GM18858 (cell line): ENCODE results near the gene UGT1A7.

ENCODE experiments used
- ATAC-seq: cut with Tn5 transposase; IDR thresholded peaks from one replicate; pipeline ENCODE4 v1.9.1; 2021; ENCODE audit not compliant: unreplicated experiment

The UGT1A7 gene

DNA sequence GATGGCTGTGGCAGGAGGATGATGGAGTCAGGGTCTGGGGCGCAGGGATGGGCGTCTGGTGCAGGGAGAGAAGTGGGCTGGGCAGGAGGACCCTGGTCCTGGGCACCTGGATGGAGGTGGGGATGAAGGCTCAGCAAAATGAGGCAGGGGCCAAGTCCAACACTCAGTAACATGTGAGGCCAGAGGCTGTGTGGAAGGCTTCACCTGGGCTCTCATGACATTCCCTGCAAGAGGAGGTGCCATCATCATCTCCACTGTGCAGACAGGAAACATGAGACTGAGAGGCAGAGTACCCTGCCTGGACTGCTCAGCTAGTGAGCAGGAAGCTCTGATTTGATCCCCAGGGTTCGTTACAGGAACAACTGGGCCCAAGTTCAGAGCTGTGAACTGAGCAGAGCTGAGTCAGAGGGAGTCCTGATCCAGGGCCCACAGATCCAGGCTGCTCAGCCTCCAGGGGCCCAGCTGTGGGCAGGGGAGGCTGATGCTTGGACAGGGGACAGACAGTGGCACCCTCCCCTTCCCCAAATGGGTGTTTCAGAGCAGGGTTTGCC lies 135.7 kb downstream of the UGT1A7 start:
- ATAC-seq: no peak

DNA sequence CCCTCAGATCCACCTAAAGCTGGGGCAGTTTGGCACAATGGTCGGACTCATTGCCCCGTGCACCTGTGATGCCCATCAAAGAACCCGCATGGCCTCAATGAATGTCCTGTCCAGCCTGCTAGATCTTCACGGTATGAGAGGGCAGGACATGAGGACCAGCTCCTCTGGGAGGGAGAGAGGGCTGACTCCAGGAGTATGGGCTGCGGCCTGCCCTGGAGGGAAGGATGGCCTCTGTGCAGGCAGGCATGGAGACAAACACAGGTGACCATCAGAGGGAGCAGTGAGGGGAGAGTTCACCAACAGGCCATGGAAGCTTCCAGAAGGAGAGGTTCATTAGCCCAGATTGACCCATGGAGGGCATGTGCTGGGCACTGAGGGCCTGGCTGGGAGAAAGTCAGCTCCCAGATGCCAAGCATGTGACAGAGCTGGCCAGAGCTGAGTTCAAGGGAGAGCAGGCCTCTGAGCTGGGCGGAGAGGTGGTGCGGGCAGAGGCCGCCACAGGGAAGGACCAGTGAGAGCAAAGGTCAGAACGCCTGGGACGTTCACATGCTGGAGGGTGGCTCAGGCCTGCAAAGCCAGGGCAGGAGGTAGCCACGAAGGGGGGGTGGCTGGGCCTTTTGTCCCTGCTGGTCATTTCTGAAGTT lies 136.4 kb downstream of the UGT1A7 start:
- ATAC-seq: no peak

DNA sequence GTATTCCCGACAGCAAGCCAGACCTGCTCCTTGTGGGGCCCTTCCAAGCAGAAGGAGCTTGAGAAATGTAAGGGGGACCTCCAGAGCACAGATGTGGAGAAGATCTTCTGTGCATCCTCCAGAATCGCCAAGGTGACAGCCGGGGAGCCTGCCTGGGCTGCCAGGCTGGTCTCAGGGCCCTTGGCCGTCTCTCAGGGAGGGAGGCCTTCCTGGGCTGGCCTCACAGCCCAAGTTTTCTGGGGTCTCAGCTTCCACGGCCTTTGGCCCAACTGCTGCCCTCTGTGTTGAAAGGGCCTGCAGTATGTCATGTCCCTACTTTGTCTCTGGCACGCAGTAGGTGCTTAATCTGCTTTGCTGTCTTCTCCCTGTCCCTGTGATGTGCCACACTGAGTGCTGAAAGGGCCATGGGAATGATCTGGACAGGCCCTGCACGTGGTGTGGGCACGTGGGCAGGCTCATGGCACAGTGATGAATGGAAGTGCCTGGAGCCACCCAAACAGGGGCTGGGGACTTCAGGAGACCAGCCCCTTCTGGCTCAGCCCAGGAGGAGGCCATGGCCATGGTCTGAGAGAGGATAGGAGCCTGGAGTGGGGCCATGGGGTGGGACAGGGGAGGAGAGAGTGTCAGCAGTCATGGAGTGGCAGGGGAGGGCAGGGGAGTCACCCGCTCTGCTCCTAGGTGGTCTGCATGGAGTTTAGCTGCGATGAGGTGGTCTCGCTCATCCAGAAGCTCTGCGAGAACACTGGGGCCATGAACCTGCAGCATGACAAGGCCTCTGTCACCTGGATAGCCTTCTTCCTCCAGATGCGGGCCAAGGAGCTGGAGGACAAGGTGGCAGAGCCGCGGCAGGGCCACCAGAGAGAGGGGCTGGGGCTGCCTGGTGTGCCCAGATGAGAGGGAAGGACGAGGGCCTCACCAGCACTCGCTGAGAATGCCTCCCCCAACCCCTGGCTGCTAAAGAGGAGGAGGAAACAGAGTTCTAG lies 137.2 kb downstream of the UGT1A7 start:
- no peak for ATAC-seq

DNA sequence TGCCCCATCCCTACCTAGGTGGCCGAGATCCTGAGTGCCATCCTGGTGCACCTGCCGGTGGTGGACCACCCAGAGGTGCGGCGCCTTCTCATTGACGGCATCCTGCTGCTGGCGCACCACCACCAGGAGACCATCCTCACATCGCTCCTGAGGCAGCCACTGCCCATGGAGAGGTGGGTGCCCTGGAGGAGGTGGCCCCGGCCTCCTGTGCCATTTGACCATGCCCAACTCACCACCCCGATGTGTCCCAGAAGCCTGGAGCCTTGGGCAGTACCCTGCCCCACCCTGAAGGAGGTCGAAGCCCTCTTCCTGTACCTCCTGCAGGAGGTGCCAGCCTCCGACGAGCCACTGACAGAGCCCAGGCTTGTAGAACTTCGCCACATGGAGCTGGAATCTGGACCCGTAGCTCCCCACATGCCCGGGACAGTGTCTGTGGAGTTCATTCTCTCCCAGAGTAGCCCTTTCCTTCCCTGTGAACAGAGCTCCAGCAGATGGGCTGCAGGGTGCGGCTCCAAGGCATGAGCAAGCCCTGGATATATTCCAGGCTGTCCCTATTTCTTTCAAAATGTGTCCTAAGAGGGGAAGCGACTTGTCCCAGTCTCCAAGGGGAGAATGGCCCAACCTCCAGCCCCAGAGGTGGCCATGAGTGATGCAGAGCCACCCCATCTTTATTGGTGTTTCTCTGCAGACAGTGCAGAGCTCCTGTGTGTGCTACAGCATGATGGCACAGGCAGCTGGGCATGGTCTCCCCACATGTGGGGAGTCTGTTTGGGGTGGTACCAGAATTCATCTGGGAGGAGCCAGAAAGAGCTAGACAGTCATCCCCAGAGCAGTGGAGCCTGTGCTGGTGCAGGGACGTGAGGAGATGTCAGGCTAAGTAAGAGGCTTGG lies 138.4 kb downstream of the UGT1A7 start:
- ATAC-seq: no peak

DNA sequence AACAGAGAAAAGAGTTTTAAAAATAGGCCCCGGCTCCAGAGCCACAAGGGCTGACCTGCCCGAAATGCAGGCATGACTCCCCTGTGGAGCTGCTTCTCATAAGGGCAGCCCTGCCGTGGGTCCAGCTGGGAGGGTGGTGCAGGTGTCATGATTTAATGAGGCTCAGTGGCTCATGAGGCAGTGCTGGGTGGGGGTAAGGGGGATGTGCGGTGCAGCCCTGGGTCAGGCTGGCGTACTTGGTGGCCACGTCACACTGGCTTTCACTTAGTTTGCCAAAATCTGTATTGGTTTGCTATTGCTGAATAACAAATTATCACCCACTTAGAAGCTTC lies 139.0 kb downstream of the UGT1A7 start:
- no peak for ATAC-seq

DNA sequence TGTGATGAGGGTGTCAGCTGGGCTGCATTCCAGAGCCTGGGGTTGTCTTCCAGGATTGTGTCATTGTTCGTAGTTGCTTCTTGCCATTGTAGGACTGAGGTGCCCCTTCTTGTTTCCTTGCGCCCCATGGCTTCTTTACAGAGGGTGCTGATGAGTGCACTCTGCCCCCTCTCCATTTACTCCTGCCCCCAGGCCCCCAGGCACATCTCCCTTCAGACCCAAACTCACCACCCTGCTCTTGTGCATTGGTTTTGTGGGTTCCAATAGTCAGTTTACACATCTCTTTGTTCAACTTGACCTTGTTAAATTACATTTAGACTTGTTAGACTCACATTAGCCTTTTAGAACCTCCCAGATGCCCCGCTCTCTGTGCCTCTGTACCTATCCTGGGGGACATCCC lies 139.5 kb downstream of the UGT1A7 start:
- no peak for ATAC-seq

DNA sequence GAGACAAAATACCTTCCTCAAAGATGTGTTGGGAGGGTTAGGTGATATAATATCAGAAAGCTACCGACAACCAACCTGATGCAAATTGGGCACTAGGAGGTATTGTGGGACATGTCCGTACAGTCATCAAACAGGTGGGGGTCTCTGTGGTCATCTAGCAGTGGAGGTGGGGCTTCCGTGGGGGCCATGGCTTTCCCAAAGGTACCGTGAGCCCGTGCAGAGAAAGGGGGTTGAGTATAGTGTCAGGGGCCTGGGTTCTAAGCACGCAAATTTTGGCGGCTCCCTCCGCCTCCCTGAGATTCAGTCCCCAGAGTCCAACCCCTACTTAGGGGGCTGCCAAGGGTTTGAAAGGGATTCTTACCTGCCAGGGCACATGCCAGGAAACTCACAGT lies 140.0 kb downstream of the UGT1A7 start:
- ATAC-seq: no peak

DNA sequence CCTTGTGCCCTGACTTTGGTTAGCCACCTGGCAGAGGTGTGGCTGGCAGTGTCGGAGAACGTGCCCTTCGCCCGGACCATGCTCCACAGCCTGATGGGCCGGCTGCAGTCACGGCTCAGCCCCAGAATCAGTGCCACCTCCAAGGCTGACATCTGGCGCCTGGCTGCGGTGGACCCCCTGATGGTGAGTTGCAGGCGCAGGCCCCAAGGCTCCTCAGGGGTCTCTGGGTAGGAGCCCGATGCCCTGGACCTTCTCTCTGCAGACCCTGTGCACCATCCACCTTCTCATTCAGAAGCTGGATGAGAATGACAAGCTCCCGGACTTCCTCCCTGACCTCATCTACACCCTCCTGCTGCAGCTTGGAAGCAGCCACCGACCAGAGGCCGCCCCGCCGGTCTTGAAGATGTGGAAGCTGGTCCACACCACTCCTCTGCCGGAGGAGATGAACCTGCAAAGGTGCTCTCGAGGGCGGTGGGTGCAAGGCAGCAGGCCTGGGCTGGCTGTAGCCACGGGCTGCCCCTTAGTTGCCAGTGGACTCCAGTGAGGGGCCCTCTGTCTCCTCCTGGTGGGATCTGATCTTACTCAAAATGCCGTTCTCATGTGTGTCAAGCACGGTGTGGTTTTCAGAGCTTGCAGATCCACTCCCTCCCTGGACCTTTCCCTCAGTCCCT lies 140.5 kb downstream of the UGT1A7 start:
- ATAC-seq: no peak
